GM12878 (cell line): ENCODE results near the gene NCBP1. TPM values are rescaled to one million over a fixed set of nuclear protein-coding genes. Genes with fewer than 3 reads are reported as not detected.

Experiments
- ATAC-seq: fragments of 200-7000 bp; cut with Tn5 transposase; 3 replicates; pipeline ENCODE4 v1.9.1; 2020; ENCODE audit warnings: mild to moderate bottlenecking, moderate library complexity
- BruUV-seq: library from RNA; stranded (reverse); fragments of 400-500 nt; replicated peaks from 2 replicates; lab custom pipeline; 2021; lab: Mats Ljungman, UMichigan
- CTCF ChIA-PET: fragments of 300-600 bp; sonication (Branson Sonifier 250); formaldehyde crosslinking; extraction: SDS; loops from one replicate; lab custom pipeline; 2021; ENCODE audit warnings: inconsistent platforms; lab: Yijun Ruan, JAX
- POLR2A ChIA-PET: fragments of 350-600 bp; formaldehyde crosslinking; extraction: SDS; loops from one replicate; lab custom pipeline; 2021; ENCODE audit warnings: inconsistent platforms; lab: Charles Lee
- RAD21 ChIA-PET: fragments of 300-600 bp; sonication (Branson Sonifier 250); formaldehyde crosslinking; loops from one replicate; lab custom pipeline; 2023; ENCODE audit warnings: antibody characterized with exemption; ENCODE audit not compliant: unreplicated experiment; lab: Charles Lee
- SMC1A ChIA-PET: fragments of 300-600 bp; sonication (Branson Sonifier 250); formaldehyde crosslinking; loops from one replicate; lab custom pipeline; 2023; ENCODE audit not compliant: unreplicated experiment, uncharacterized antibody; lab: Charles Lee
- DNase-seq: peaks from one replicate; pipeline ENCODE4 v3.0.0-alpha.2; 2011; ENCODE audit warnings: low read depth, low spot score
- FAIRE-seq: peaks from 3 replicates; lab custom pipeline; 2011; peaks lifted over from hg19 to GRCh38; lab: Jason Lieb, UNC
- H2AFZ ChIP-seq: 2 replicates; pipeline ENCODE4 v1.6.0; 2011; ENCODE audit warnings: low read depth, low read length, control low read depth; ENCODE audit not compliant: control insufficient read depth
- H3K27ac ChIP-seq: 2 replicates; pipeline ENCODE4 v1.5.1; 2011; ENCODE audit warnings: control low read depth; ENCODE audit not compliant: control insufficient read depth, insufficient read depth
- H3K27me3 ChIP-seq, 2 experiments: replicated peaks in 1 of 2; 2 replicates each; pipeline versions ENCODE4 v1.6.0 to v1.6.1; 2011; ENCODE audit warnings: low read length in 1 of 2; ENCODE audit not compliant: control insufficient read depth in 2 of 2, insufficient read depth in 2 of 2
- H3K36me3 ChIP-seq, 2 experiments: 2 replicates each; pipeline ENCODE4 v1.5.1; 2011; ENCODE audit warnings: low read length in 1 of 2; ENCODE audit not compliant: control insufficient read depth in 2 of 2, insufficient read depth in 2 of 2
- H3K4me1 ChIP-seq: 2 replicates; pipeline ENCODE4 v1.6.1; 2011; ENCODE audit warnings: mild to moderate bottlenecking, low read length, moderate library complexity, mixed read lengths; ENCODE audit not compliant: control insufficient read depth, insufficient read depth
- H3K4me2 ChIP-seq: 2 replicates; pipeline ENCODE4 v1.6.0; 2011; ENCODE audit warnings: control low read depth; ENCODE audit not compliant: control insufficient read depth, insufficient read depth
- H3K4me3 ChIP-seq: fragments of 200-600 bp; sonication (generic); 2 replicates; pipeline ENCODE4 v1.5.1; 2016
- H3K79me2 ChIP-seq: 2 replicates; pipeline ENCODE4 v1.6.0; 2011; ENCODE audit warnings: low read length; ENCODE audit not compliant: control insufficient read depth, insufficient read depth
- H3K9ac ChIP-seq: 2 replicates; pipeline ENCODE4 v1.8.0; 2011; ENCODE audit warnings: low read length, control low read depth, mixed read lengths; ENCODE audit not compliant: control insufficient read depth, insufficient read depth
- H3K9me3 ChIP-seq: replicated peaks from 3 replicates; pipeline ENCODE4 v1.5.1; 2011; ENCODE audit warnings: mild to moderate bottlenecking, low read length; ENCODE audit not compliant: control insufficient read depth, insufficient read depth
- H4K20me1 ChIP-seq: 2 replicates; pipeline ENCODE4 v1.6.0; 2011; ENCODE audit not compliant: control insufficient read depth, insufficient read depth
- NKRF ChIP-seq: fragments of 450-650 bp; conservative IDR thresholded peaks from 2 replicates; pipeline ENCODE4 v1.6.1; 2017; ENCODE audit warnings: mild to moderate bottlenecking, moderate library complexity
- WGBS: methylation state at CpG from one replicate; pipeline ENCODE4 v1.1.6; 2016; ENCODE audit warnings: low lambda C conversion rate; ENCODE audit not compliant: insufficient replicate concordance, insufficient coverage; ENCODE audit errors: missing lambda C conversion rate; 5-methylcytosine and 5-hydroxymethylcytosine counted together
- in situ Hi-C: fragments of 300-500 bp; cut with MboI; formaldehyde crosslinking; loops from 9 replicates; pipeline ENCODE4 v1.14.3; 2018; ENCODE audit warnings: mixed read lengths
- intact Hi-C: fragments of 100-400 bp; cut with micrococcal nuclease; formaldehyde crosslinking; loops from one replicate; pipeline ENCODE4 v1.14.2; 2022; ENCODE audit not compliant: unreplicated experiment
- polyA plus RNA-seq, 11 experiments: library from polyadenylated mRNA; depleted of rRNA in 4 of 11; unstranded in 6 of 11; stranded (reverse) in 5 of 11; fragments of >200 nt; fragmentation: Nextera tagmentation in 4 of 11; fragmentation: Illumina TruSeq in 1 of 11; extraction: Ambion mirVana in 4 of 11; extraction: Trizol in 1 of 11; gene quantifications; 1 replicate in 1 of 11; 2 replicates in 10 of 11; pipeline versions ENCODE4 v1.2.1 to v1.2.3, GENCODE V29; 2011 to 2016; ENCODE audit warnings: inconsistent platforms in 2 of 11, missing spikeins in 2 of 11, low read depth in 1 of 11
- total RNA-seq, 4 experiments: library from RNA; depleted of rRNA in 3 of 4; stranded (reverse); fragments of >200 nt in 3 of 4; fragmentation: Illumina TruSeq in 1 of 4; extraction: Trizol in 1 of 4; gene quantifications; 2 replicates each; pipeline versions ENCODE4 v1.2.1 to v1.2.3, GENCODE V29; 2013 to 2021
- TF ChIP-seq, protein P1 (sequence below): fragments of 450-650 bp; IDR thresholded peaks from 2 replicates; pipeline ENCODE4 v1.6.1; 2017; ENCODE audit warnings: mild to moderate bottlenecking, moderate library complexity

The NCBP1 gene
- total and polyA plus RNA-seq, 10 of the 15 experiments (the other 5 are each of a cell fraction or from before 2014, with no cell fraction given), result 14.7 to 70.9 (median 36.0) TPM

- 56% methylated on average over 1 of the region's 1 CpG for WGBS
- ATAC-seq, result no peak
- ChIA-PET RAD21 (interaction anchor here (1.2 kb wide), 1 partner anchor 9 kb away, joined by 4 read pairs; no protein-coding TSS in a partner anchor), SMC1A (interaction anchor here (1.4 to 2.1 kb wide), 2 partner anchors 22 to 25 kb away, joined by 4 to 9 read pairs; no protein-coding TSS in a partner anchor), CTCF (interaction anchor here (0.8 to 3.7 kb wide), 5 partner anchors 8 to 155 kb away, joined by 3 to 25 read pairs (median 5); no protein-coding TSS in a partner anchor), POLR2A (no interaction called here)
- Histone ChIP-seq H3K4me3 (no peak overlapping the region), H3K27me3 (no peaks in the 10 kb centered on the region), H3K9me3 (no peaks in the 10 kb centered on the region; the same call in 2 of the 3 replicates), H3K4me2 (no peak overlapping the region), H4K20me1 (no peaks in the 10 kb centered on the region), H3K27ac (no peak overlapping the region), H2AFZ (no peak overlapping the region), H3K36me3 (peaks cover 0 to 10% of the 10 kb centered on the region in 2 experiments), H3K9ac (no peak overlapping the region), H3K79me2 (peaks cover 4% of the 10 kb centered on the region), H3K4me1 (no peaks in the 10 kb centered on the region; the same call in 1 of the 2 replicates)
- no peak for DNase-seq
- intact Hi-C loops, result no loop called here
- no peak for FAIRE-seq
- BruUV-seq, result no TSS peak
- no peak for TF ChIP-seq NKRF
- TF ChIP-seq, protein P1, sequence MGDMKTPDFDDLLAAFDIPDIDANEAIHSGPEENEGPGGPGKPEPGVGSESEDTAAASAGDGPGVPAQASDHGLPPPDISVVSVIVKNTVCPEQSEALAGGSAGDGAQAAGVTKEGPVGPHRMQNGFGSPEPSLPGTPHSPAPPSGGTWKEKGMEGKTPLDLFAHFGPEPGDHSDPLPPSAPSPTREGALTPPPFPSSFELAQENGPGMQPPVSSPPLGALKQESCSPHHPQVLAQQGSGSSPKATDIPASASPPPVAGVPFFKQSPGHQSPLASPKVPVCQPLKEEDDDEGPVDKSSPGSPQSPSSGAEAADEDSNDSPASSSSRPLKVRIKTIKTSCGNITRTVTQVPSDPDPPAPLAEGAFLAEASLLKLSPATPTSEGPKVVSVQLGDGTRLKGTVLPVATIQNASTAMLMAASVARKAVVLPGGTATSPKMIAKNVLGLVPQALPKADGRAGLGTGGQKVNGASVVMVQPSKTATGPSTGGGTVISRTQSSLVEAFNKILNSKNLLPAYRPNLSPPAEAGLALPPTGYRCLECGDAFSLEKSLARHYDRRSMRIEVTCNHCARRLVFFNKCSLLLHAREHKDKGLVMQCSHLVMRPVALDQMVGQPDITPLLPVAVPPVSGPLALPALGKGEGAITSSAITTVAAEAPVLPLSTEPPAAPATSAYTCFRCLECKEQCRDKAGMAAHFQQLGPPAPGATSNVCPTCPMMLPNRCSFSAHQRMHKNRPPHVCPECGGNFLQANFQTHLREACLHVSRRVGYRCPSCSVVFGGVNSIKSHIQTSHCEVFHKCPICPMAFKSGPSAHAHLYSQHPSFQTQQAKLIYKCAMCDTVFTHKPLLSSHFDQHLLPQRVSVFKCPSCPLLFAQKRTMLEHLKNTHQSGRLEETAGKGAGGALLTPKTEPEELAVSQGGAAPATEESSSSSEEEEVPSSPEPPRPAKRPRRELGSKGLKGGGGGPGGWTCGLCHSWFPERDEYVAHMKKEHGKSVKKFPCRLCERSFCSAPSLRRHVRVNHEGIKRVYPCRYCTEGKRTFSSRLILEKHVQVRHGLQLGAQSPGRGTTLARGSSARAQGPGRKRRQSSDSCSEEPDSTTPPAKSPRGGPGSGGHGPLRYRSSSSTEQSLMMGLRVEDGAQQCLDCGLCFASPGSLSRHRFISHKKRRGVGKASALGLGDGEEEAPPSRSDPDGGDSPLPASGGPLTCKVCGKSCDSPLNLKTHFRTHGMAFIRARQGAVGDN, result no peak
- in situ Hi-C loops, result loop anchor here (25.0 kb wide), 1 partner anchor 762 kb away; the partner anchor contains the start of gene ZNF782
Measured at GRCh38 chr9:97623946-97624345, 9.7 kb upstream of the NCBP1 start.
